GM21390 (cell line): Measurements from ENCODE around the gene DENND1A.
"Not testable (repeated sequence)": the region's sequence is repeated elsewhere in the genome, so short reads cannot be mapped to it uniquely, and the experiment has no call there.

Experiments used
- ATAC-seq: cut with Tn5 transposase; IDR thresholded peaks from one replicate; pipeline ENCODE4 v1.9.1; 2021; ENCODE audit not compliant: unreplicated experiment

Gene DENND1A

DNA sequence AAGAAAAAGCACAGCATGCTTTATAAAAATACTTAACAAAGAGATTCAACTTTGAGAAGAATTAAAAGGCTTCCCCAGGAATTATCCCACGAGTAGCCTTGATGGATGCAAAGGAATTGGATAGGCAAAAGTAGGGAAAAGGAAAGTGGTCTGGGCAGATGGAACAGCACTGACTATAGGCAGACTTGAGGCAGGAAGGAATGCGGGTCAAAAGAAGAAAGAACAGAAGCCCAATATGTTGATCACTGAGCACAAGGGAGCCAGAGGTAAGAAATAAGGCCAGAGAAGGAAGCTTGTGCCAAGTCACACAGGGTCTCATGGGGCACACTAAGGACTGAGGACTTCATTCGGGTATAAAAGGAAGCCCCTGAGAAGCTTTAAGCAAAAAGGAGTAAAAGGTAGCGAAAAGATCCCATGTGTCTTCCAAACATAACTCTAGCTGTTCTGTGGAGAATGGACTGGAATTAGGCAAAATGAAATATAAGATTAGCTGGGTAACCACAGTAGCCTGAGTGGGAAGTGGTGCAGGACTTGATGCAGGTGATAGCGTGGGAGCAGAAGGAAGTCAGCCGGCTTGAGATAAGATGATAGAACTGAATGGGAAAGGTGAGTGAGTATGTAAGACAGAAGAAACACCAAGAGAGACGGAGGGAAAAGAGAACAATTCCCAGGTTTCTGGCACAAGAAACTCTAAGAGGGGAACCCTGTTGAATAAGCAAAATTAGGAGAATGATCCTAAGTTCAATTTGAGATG lies 106.6 kb downstream of the DENND1A start:
- ATAC-seq, result no peak

DNA sequence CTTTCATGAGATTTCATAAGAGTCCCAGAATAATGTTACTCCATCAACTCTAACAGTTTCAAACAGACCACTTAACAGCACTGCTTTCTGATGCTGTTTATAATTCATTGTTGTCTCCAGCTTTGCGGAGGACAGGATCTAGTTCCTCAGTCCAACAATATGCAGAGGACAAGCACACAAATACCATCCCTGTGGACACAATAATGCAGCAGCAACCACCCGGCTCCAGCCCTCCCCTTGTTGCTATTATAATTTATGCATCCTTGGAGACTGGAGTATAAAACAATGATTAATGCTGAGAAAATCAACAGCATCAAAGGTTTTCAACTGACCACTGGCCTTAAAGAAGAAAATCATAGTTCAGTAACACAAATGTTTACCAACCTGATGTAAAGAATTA lies 108.3 kb downstream of the DENND1A start:
- no peak for ATAC-seq

DNA sequence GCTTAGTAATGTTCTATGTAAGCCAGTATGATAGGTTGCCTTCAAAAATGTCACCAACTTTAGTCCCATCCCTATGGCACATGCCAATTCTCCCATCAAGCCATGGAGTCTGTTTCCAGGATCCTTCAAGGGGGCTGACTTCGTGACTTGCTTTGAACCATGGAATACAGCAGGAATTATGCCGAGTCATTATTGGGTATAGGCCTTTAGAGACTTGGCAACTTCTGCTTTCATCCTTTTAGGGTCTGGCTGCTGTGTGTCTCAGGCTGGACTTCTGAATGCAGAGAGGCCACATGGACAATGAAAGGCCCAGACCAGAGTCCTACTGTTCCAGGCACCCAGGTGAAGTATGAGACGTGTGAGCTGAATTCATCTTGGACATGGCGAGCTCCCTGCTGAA lies 109.8 kb downstream of the DENND1A start:
- ATAC-seq, result no peak

DNA sequence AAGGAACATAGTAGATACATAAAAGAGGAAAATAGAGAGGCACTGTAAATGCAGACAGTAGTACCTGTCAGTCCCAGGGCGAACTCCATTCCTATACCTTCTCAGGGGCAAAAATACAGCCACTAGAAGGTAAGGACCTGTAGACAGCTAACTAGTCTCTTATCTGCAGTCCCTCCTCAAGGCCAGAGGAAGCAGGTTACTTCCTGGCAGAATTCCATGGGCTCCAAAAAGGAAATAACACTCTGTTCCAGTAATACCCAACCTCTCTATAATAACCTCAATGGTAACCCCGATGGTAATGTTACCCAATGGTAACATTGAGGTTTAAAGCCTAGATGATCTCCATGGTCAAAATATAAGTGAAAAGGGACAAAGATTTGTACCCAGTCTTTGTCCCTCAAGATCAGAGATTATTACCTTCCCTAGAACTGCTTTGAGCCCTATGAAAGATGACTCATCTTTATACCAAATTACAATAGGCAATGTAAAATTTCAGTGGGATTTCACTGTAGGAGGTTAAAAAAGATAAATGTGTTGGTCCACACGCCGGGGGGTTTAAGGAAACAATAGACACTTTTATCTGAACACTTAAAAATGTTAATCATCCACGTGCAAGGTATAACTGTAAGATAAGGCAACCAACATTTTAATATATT lies 113.0 kb downstream of the DENND1A start:
- ATAC-seq, result no peak

DNA sequence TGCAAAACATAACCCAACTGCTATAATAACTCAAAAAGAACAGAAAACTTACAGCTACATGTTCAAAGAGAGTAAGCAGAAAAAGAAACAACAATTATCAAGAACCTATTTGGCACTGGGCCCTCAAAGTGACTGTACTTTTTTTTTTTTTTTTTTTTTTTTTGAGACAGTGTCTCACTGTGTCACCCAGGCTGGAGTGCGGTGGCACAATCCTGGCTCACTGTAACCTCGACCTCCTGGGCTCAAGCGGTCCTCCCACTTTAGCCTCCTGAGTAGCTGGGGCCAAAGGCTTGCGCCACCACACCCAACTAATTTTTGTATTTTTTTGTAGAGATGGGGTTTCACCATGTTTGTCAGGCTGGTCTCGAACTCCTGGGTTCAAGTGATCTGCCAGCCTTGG lies 114.1 kb downstream of the DENND1A start:
- ATAC-seq, result not testable (repeated sequence)

DNA sequence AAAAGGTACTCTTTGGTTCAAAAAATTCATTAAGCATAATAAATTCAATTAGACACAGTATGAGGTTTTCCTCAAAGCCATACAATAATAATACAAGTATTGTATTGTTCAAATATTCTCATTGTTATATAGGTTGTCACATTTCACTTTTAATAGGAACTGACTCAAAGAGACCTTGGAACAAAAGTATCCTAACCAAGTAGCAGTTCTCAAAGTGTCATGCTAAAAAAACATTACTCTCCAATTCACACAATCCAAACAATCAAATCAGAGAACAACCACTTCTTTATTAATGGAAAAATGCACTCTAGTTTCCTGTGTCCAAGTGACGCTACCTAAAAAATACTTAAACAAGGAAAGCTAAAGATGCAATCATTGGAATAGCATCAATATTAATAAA lies 115.4 kb downstream of the DENND1A start:
- no peak for ATAC-seq

DNA sequence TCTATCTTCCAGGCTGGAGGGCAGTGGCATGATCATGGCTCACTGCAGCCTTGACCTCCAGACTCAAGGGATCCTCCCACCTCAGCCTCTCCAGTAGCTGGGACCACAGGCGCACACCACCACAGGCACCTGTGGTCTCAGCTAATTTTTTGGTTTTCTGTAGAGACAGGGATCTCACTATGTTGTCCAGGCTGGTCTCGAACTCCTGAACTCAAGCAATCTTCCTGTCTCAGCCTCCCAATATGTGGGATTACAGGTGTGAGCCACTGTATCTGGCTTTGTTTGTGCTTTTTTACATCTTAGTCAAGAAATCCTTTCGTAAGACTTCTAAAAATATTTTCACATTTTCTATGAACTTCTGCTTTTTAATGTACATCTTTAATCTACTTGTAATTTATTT lies 116.9 kb downstream of the DENND1A start:
- no peak for ATAC-seq

DNA sequence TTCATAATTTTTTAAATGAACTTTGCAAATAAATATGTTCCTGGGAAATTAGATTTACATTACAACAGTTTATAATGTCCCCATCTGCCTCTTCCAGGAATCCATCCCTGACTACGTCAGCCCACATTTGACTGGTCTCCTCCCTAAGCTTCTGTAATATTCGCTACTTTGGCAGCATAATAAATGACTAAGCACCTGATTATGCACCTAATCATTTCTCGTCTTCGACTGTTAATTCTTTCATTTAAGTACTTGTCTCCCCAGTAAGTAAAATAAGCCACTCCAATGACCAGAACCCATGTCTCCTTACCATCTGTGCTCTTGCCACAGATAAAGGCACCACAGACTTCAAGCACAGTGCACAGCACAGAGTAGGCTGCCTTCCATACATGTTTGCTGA lies 122.7 kb downstream of the DENND1A start:
- no peak for ATAC-seq

DNA sequence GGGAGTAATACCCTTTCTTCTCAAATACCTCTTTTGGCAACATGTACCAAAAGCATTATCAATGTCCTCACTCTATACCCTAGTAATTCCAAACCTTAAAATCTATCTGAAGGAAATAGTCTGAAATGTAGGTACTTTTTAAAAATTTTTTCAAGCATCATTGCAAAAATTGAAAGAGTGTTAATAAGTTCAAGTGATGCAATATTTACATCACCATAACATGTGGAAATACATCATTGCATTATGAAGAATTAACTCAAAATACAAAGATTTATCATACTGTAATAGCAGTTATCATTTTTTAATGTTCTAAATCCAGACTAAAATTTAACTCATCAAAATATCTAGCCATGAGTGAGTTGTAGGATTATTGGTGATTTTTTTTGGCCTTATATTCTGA lies 123.1 kb downstream of the DENND1A start:
- ATAC-seq, result no peak

DNA sequence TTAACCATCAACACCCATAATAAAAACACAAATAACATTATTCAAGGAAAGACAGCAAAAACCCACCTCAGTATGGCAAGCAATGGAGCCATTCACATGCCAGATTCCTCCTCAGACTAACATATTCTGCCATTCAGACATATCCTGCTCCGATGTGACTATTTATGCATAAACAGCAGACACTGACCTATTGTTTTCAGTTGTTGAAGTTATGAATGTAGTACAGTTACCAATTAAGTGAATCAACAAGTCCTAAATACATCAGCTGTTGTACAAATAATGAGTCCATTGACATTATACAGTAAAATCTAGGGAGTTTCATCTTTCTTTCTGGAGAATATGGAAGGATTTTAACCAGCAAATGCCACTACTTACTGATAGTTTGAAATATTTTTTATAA lies 131.7 kb downstream of the DENND1A start:
- ATAC-seq, result no peak

DNA sequence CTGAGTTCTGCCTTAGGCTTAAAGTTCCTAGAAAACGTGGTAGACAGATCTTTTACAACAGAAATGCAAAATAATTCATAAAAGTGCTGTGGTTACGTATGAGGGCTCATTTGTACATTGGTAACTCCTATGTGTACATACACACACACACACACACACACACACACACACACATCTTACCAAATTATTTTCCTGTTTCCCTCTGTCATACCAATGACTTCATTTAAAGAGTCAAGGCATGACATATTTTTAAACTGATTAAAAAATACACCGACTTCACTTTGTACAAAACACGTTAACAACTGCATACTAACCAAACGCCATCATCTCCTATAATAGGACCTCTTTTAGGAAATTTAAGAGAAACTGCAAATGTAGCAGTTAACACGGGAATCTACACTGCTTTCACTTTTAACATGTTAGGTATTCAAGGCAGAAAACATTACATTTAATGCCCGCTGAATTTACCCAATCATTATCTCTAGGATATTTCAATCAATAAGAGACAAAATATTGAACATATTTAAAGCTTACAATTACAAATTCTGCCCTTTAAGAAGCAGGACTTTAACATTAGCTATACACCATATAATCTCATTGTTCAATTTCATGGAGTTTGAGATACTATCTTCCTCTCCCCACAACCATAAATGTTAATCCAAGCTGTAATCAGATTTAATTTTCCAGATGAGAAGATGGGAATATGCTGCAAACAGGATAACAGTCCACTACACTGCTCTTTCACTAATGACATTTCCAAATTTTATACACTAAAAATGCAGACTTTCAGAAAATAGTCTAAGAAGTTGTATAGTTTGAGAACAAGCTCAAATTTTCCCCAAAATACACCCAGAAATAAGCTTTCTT lies 133.1 kb downstream of the DENND1A start:
- ATAC-seq, result no peak

DNA sequence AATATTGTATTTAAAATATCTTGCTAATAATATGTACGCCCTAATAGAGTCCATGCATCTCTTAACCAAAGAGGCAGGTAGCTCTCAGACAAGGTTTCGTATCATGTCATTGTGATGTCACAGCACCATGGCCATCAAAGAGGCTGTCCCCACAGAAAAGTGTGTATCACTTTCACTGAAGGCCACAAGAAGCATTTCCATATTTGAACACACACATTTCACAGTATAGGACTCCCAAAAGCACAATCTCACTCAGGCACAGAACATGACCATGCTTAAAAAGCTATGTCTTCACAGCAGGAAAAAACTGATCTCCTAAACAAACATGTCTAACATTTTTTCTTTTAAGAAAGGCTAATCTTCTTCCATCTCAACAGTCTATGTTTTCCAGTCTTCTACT lies 133.8 kb downstream of the DENND1A start:
- no peak for ATAC-seq

DNA sequence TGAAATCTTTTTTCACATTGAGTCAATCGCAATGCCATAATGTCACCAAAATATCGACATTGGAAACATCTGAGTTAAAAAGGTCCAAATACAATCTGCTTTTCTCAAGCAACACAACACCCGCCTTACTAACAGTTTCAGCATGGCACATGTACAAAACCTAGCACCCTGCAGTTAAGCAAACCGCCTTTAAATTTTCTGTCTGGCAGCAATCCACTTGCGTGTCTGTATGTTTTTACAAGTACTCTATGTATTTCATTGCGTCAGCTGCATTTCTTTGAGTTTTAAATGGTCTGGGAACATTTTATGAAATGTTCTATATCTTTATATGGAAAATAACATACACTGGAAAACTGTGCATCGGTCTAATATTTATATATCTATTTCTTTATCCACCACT lies 134.6 kb downstream of the DENND1A start:
- no peak for ATAC-seq

DNA sequence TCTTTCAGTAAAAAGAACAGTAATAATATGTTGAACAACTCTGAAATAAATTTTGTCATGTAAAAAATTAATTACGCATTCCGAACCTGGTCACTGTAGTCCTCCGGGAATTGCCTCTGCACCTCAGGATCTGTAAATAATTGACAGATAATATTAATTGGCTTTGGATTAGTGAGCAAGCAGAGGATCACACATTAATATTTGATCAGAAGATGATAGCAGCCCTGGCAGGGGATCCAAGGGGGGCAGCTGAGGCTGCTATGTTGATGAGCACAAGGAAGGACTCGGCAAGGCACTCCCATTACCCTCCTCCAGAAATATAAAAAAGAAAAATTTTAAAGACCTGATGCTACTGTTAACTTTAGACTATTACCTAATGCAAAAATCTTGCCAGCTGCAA lies 137.4 kb downstream of the DENND1A start:
- no peak for ATAC-seq

DNA sequence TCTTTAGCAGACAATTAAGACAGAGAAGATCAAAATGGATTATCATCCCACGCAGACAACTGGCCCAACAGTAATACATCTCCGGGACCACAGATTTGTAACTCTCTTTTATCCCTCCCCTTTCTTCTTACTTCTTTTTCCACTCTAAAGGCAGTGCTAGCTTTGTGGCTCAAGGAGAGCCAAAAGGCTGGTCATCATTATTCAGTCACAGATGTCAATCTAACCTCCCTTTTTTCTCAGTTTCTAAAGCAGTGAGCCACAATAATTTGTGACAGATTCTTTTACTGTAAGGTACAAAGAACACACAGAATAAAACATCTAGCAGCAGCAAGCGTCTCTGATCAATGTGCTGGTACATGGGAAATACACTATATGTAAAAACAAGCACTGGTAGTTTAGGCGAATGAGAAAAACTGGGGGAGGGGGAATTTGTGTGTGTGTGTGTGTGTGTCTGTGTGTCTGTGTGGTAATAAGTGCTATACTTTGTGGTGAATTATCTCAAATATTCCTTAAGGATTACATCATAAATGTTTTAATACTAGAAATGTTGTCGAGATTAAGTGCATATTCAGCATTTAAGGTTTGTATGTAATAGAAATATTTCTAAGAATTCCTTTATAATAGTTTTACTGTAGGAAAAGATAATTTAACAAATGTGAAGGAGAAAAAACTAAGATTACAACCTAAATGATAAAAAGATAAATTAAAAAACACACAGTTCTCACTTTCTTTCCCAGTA lies 140.2 kb downstream of the DENND1A start:
- no peak for ATAC-seq

DNA sequence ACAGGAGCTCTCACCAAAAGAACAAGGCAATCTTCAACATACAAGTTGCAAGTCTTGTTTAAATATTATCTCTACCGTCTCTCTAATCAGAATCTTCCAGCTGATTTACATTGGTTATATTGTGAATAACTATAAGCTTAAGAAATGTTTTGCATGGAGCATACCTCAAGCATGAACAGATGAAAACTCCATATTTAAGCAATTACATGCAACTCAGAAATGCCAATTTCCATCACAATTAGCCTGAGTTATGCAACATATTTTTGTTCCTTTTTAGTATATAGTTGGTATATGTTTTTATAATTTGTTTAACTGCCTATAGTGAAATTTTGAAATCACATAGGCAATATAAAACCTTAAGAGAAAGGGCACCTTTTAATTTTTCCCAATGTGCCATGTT lies 142.5 kb downstream of the DENND1A start:
- no peak for ATAC-seq

DNA sequence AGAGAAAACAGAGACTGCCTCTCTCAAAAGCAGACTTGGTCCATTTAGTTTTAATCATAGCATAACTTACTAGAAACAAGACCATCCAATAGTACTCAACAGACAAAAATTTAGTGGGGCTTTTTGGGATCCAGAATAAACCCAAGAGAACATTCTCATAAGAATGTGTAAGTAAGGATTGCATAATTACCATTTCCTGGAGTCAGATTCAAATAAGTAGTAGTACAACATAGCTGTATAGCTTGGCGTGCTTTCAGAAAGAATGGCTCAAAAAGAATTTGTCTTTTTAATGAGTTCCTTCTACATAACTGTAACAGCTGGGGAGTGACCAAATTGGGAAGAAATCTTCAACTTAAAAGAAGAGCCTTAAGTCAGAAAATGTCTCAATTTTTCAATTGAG lies 145.4 kb downstream of the DENND1A start:
- no peak for ATAC-seq

DNA sequence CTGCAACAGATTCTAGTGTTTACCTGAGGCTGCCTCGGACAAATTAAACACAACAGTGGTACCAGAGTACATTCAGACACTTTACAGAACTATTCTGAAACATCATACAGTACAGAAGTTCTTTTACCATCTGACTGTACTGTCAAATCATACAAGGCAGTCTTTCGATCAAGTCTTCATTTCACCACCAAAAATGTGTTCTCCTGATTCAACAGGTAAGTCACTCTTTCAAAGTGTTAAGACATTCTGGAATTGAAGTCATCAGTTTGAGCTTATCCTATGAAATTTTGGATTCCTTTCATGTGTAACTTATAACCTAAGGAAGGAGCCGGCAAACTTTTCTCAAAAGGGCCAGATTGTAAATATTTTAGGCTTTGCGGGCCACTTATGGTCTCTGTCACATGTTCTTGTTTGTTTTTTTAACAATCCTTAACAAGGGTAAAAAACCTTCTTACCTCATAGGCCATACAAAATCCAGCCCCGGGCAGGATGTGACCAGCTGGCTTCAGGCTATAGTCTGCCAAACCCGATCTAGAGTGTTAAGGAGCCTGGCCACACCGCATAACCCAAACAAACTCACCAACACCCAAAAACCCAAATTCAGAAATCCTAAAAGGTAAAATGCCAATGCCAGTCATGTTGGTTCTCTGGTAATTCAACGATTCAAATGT lies 151.6 kb downstream of the DENND1A start:
- no peak for ATAC-seq

DNA sequence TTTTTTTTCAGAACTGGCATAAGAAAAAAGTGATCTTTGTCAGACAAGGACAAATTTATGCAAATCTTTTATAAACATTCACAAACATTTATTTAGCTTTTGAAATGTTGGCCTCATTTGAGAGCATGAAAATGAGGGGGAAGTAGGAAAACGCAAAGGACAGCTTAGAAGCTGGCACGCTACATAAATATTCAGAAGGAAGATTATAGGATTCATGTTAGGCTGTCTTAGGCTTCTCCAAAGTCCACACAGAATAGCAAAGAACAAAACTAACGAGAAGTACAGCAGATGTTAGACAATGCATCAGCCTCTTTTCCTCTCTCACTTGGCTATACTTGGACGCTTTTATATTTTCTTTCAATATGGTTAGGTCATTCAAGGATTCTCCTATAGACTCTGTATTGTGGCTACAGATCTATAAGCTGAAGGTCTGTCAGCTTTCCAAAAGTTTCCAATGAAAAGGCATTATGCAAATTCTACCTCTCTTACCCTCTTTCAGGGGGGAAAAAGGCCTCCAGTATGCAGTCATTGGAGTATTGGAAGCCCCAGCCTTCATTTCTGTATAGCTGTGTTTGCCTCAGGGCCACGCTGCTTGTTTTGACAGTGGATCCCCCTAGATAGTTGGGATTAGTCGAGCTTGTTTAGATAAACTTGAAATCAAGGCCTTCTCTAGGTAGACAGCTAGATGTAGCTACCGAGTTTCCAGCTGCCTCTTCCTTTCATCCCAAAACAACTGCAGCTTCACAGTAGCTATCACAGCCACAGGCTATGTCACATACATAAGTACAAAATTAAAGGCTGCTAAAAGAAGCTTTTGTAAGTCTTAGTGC lies 153.0 kb downstream of the DENND1A start:
- ATAC-seq, result no peak
